HG02588 (cell line): ENCODE data around the gene UBQLN4.
"Not testable (repeated sequence)": the region's sequence is repeated elsewhere in the genome, so short reads cannot be mapped to it uniquely, and the experiment has no call there.

Source experiments
- ATAC-seq: cut with Tn5 transposase; IDR thresholded peaks from one replicate; pipeline ENCODE4 v1.9.1; 2021; ENCODE audit warnings: mild to moderate bottlenecking, moderate library complexity; ENCODE audit not compliant: unreplicated experiment

Gene UBQLN4

DNA sequence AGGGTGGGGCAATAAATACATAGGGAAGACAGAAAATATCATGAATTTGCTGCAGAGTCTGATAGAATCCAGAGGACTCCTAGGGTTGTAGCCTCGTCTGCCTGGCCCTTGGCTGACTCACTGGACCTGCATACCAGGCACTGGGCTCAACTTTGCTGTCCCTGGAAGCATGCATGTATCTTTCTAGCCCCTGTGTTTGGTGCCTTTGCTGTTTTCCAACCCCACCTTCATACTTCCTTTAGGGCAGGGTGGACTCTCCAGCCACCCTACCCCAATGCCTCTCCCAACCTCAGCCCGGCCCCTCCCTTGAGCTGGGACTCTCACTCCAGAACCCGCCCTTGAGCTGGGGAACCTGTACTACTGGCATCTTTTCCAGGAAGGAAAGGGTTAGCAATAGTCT, 8.6 kb upstream of the UBQLN4 start:
- no peak for ATAC-seq

DNA sequence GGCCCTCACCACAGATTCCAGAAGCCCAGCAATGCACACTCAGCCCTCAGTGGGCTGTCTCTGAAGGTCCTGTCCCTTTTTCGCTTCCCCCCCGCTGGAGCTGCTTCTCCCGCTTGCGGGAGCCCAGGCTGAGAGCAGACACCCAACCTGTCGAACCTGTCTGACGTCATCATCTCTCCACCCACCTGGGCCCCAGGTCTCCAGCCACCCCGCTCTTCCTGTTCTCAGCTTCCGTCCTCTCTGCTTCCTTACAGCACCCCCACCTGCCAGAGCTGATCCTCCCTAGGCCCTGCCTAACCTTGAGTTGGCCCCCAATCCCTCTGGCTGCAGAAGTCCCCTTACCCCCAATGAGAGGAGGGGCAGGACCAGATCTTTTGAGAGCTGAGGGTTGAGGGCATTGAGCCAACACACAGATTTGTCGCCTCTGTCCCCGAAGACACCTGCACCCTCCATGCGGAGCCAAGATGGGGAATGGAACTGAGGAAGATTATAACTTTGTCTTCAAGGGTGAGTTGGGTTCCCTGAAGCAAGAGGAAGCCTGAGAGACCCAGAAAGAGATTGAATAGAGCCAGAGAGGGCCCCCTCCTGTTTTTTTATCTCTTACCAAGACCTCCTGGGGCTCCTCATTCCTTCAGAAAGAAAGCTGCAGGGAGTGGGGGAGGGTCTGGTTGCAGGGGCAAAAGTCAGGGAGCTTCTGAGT, 7.5 kb upstream of the UBQLN4 start, which contains the start of gene RAB25:
Gene RAB25, plus strand, starts transcription at position 224 of the 700 bp plus-strand sequence. Its CDS starts 241 bp downstream, at position 465.
- no peak for ATAC-seq

DNA sequence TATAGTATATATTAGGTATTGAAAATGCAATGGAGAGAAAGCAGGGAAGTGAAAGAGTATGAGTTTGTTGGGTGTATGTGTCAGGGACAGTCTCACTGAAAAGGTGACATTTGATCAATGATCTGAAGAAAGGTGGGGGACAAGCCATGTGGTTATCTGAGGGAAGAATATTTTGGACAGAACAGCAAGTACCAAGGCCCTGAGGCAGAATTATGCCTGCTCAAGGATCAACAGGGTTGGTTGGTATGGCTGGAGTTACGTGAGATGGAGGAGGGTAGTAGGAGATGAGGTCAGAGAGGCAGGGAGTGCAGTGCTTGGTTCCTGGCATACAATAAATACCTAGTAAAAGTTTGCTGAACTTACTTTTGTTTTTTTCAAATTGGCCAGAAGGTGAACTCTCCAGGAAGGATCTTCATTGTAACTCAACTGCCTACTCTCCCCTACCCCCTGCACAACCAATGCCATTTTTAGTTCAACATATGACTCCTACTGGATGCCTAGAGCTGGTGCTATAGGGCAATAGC, 2.8 kb upstream of the UBQLN4 start:
- no peak for ATAC-seq

- no peak for ATAC-seq
These were observed 1.9 kb upstream of the UBQLN4 start for GRCh38 chr1:156055281-156056048.

DNA sequence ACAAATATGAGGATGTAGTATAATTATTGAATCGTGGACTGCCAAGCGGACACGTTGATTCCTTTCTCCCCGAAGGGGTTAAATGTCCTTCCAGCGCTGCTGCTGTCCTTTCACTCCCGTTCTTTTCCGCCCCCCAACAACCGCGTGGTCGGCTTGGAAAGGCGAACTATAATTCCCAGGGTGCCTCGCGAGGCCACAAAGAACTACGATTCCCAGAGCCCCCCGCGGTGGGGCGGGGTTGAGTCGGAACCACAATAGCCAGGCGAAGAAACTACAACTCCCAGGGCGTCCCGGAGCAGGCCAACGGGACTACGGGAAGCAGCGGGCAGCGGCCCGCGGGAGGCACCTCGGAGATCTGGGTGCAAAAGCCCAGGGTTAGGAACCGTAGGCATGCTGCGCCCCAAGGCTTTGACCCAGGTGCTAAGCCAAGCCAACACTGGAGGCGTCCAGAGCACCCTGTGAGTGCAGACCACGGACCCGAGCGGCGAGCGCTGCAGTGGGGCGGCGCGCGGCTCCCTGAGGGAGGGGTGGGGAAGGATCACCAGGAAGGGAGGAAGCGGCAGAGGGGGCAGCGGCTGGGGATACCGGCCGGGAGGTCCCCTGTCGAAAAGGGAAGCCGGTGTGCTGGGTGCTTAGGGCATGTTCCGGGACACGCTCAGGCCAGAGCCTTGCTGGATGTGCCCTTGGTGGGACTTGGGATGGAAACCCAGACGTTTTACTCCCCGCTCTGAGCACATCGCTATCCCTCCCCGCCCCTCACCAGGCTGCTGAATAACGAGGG, 1.1 kb upstream of the UBQLN4 start, which contains the start of gene LAMTOR2:
Gene LAMTOR2, plus strand, starts transcription at position 283 of the 781 bp plus-strand sequence. Its CDS starts 108 bp downstream, at position 391.
- ATAC-seq: peak; percentile 68

- ATAC-seq: no peak
These were observed 483 bp downstream of the UBQLN4 start for GRCh38 chr1:156052862-156053767.

- ATAC-seq: no peak
These were observed 2.4 kb downstream of the UBQLN4 start for GRCh38 chr1:156051011-156051725.

- no peak for ATAC-seq
These were observed 3.2 kb downstream of the UBQLN4 start for GRCh38 chr1:156050376-156050775.

DNA sequence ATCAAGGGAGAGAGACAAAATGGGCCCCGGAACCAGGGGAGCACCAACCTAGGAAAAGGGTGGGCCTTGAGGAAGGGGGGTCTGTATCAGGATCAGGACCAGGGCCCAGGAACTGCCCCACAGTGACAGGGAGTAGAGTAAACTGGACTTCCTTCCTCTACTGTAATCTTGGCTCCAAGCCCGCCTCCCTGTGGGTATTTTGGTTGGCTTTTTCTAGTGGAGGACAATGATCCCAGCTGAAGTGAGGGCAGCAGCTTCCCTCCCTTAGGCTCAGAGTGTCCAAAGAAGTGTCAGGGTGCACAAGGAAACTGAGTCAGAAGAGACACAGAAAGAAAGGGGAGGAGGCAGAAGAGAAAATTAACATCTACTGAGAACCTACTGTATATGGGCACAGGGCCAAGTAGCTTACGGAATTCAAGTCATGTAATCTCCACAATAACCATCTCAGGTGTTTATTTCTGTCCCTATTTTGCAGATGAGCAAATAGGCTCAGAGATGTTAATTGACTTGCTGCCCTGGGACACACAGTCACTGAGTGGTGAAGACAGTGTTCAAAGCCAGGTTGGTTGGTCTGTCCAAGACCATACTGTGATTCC, 4.8 kb downstream of the UBQLN4 start:
- ATAC-seq: no peak

DNA sequence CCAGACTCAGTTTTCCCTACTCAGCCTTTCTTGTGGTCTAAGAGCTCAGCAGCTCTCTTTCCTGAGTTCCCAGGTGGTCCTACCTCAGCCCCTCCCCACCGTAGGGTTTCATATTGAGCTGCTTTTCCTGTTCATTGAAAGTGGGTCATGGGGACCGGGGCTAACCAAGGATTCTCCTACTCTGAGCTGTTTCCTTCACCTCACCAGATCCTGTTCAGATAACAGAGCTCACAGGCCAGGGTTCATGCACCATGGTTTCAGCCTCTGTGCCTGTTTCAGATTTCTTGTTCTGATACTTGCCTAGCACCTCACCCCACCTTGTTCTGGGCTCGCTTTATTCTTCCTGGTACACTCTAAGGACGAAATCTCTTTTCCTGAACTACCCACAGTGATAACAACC, 8.5 kb downstream of the UBQLN4 start:
- ATAC-seq: no peak

GRCh38 chr1:156042828-156043227, 10.8 kb downstream of the UBQLN4 start:
- no peak for ATAC-seq

- ATAC-seq: not testable (repeated sequence)
These were observed 18.6 kb downstream of the UBQLN4 start for GRCh38 chr1:156034991-156035390.

DNA sequence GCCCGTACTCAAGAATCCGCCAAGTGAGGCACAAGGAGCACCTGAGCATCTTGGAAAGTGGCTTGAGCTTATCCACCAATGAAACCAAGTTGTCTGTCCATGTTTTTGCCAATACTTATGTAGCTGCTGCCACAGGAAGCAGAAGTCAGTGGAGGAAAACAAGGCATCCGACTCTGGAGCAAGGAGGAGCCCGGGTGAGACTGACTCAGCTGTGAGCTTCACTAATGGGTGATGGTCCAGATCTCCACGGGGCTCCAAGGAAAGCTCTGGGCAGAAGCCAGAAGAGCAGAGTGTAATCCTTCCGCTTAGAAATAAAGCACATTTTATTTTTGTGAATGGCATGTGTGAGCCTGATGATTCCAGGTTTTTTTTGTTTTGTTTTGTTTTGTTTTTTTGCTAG, 20.6 kb downstream of the UBQLN4 start:
- ATAC-seq: no peak

GRCh38 chr1:156026588-156026987, 27.0 kb downstream of the UBQLN4 start:
- no peak for ATAC-seq

DNA sequence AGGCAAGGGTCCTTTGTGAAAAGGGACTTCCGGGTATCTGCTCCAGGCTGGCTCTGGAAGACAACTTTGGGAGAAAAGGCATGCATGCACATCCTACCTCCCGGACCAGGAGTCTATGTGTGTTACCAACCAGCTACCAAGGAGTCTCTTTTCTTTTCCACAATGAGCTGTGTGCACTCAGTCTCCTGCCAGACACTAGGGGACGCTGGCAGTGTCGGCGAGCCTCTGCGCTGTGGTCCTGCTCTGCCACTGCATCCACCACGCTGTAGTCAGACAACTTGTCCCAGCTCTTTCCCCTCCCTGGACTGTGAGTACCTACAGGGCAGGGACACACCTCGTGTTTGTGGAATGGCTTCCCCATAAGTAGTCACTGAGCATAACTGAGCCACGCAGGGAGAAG, 27.7 kb downstream of the UBQLN4 start:
- no peak for ATAC-seq

DNA sequence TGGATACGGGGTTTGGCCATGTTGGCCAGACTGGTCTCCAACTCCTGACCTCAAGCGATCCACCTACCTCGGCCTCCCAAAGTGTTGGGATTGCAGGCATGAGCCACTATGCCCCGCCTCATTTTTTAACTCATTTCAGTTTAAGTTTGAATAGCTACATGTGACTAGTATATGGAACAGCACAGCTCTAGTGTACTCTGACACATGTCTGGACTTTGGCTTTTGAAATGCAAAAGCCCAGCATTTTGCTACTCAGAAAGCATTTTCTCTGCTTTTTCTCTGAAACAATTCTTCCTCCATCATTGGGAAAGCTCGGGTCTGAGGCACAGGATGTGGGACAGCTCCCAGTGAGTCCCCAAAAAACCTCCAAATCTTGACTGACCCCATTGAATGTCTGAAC, 28.8 kb downstream of the UBQLN4 start:
- ATAC-seq: no peak

GRCh38 chr1:156021954-156022353, 31.6 kb downstream of the UBQLN4 start:
- ATAC-seq: no peak

DNA sequence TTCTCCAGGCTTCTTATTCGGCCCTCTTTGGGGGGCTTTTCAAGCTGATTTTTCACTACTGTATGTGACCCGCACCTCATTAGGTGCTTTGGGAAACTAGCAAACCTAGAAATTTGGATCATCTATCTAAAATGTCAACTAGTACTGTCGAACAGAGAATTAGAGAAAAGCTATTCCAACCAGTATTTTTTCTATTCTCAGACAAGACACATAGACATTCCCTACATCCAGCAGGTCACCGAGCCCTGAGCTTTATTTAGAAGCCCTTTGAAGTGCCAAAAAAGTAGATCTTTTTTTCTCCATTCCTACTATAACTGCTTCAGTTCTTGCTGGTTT, 32.5 kb downstream of the UBQLN4 start:
- no peak for ATAC-seq
